DND-41 (cell line): ENCODE measurements around the gene SMG9.
A peak's percentile ranks its signal among the peaks of the same experiment; 100 is the strongest.

Experiments
- ATAC-seq: fragments of 200-7000 bp; cut with Tn5 transposase; 3 replicates; pipeline ENCODE4 v1.9.1; 2021; ENCODE audit warnings: low read depth; ENCODE audit not compliant: insufficient read depth
- DNase-seq: peaks from one replicate; pipeline ENCODE4 v3.0.0-alpha.2; 2020
- H2AFZ ChIP-seq: 2 replicates; pipeline ENCODE4 v1.6.0; 2012; ENCODE audit warnings: low read depth, low read length
- H3K27ac ChIP-seq: 2 replicates; pipeline ENCODE4 v1.5.1; 2012; ENCODE audit warnings: low read length, inconsistent platforms
- H3K27me3 ChIP-seq: fragments of 200-600 bp; sonication (generic); 2 replicates; pipeline ENCODE4 v1.6.0; 2012; ENCODE audit warnings: low read length, mild to moderate bottlenecking, inconsistent platforms; ENCODE audit not compliant: insufficient read depth, poor library complexity
- H3K36me3 ChIP-seq: 2 replicates; pipeline ENCODE4 v1.5.1; 2012; ENCODE audit warnings: low read length, inconsistent platforms; ENCODE audit not compliant: insufficient read depth
- H3K4me1 ChIP-seq: 2 replicates; pipeline ENCODE4 v1.5.1; 2012; ENCODE audit warnings: mild to moderate bottlenecking, low read length; ENCODE audit not compliant: insufficient read depth
- H3K4me2 ChIP-seq: 2 replicates; pipeline ENCODE4 v1.6.0; 2012; ENCODE audit warnings: mild to moderate bottlenecking, moderate library complexity, low read length, inconsistent platforms; ENCODE audit not compliant: insufficient read depth
- H3K4me3 ChIP-seq, 2 experiments: fragments of 200-600 bp in 1 of 2; shearing (Covaris generic) in 1 of 2; 2 replicates each; pipeline ENCODE4 v1.5.1; 2012 to 2016; ENCODE audit warnings: inconsistent platforms in 2 of 2, low read length in 2 of 2, mild to moderate bottlenecking in 2 of 2, low read depth in 1 of 2, moderate library complexity in 1 of 2
- H3K79me2 ChIP-seq: 2 replicates; pipeline ENCODE4 v1.6.0; 2012; ENCODE audit warnings: low read length, inconsistent platforms; ENCODE audit not compliant: insufficient read depth
- H3K9ac ChIP-seq: 2 replicates; pipeline ENCODE4 v1.6.0; 2012; ENCODE audit warnings: low read depth, mild to moderate bottlenecking, inconsistent platforms, low read length, moderate library complexity
- H3K9me3 ChIP-seq: 2 replicates; pipeline ENCODE4 v1.5.1; 2012; ENCODE audit warnings: low read length, moderate library complexity, mild to moderate bottlenecking, inconsistent platforms; ENCODE audit not compliant: insufficient read depth, severe bottlenecking
- H4K20me1 ChIP-seq: 2 replicates; pipeline ENCODE4 v1.6.0; 2012; ENCODE audit warnings: low read length; ENCODE audit not compliant: insufficient read depth
- EZH2 ChIP-seq: IDR thresholded peaks from 3 replicates; pipeline ENCODE4 v1.6.1; 2012; ENCODE audit warnings: borderline replicate concordance, low read depth, mild to moderate bottlenecking, moderate library complexity, low read length, inconsistent platforms; ENCODE audit not compliant: severe bottlenecking
- TF ChIP-seq, protein P1 (sequence below): IDR thresholded peaks from 2 replicates; pipeline ENCODE4 v1.5.1; 2012; ENCODE audit warnings: borderline replicate concordance, low read length, moderate library complexity, mild to moderate bottlenecking; ENCODE audit not compliant: poor library complexity, severe bottlenecking; ENCODE audit errors: extremely low read depth

SMG9 gene

DNA sequence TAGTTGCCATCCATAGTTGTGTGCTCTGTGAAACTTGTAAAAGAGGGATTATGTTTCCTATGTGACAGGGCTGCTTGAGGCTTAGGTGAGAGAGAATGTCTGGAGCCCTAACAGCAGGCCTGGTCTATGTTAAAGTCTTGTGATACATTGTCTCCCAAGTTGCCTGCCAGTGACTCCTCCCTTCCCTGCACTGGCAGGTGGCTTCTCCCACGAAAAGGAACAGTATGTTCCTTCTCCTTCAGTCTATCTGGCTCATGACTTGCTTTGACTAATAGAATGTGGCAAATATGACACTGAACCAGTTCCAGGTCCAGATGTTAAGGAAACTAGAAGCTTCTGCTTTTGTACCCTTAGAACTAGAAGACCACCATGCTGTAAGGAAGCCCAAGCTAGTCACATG lies 31.9 kb upstream of the SMG9 start:
- H4K20me1 ChIP-seq, result no peaks in the 10 kb centered on the region
- no peak for TF ChIP-seq EZH2
- TF ChIP-seq, protein P1, sequence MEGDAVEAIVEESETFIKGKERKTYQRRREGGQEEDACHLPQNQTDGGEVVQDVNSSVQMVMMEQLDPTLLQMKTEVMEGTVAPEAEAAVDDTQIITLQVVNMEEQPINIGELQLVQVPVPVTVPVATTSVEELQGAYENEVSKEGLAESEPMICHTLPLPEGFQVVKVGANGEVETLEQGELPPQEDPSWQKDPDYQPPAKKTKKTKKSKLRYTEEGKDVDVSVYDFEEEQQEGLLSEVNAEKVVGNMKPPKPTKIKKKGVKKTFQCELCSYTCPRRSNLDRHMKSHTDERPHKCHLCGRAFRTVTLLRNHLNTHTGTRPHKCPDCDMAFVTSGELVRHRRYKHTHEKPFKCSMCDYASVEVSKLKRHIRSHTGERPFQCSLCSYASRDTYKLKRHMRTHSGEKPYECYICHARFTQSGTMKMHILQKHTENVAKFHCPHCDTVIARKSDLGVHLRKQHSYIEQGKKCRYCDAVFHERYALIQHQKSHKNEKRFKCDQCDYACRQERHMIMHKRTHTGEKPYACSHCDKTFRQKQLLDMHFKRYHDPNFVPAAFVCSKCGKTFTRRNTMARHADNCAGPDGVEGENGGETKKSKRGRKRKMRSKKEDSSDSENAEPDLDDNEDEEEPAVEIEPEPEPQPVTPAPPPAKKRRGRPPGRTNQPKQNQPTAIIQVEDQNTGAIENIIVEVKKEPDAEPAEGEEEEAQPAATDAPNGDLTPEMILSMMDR, result no peak
- no peaks in the 10 kb centered on the region for H3K9me3 ChIP-seq
- H3K4me1 ChIP-seq, result peaks cover 22% of the 10 kb centered on the region
- no peak overlapping the region for H3K27ac ChIP-seq
- ATAC-seq (no peak), DNase-seq (no peak)
- H3K36me3 ChIP-seq, result no peaks in the 10 kb centered on the region
- H3K27me3 ChIP-seq, result no peaks in the 10 kb centered on the region
- H3K4me2 ChIP-seq, result no peak overlapping the region
- no peak overlapping the region for H3K4me3 ChIP-seq
- no peaks in the 10 kb centered on the region for H3K79me2 ChIP-seq
- no peak overlapping the region for H2AFZ ChIP-seq
- H3K9ac ChIP-seq, result no peak overlapping the region

DNA sequence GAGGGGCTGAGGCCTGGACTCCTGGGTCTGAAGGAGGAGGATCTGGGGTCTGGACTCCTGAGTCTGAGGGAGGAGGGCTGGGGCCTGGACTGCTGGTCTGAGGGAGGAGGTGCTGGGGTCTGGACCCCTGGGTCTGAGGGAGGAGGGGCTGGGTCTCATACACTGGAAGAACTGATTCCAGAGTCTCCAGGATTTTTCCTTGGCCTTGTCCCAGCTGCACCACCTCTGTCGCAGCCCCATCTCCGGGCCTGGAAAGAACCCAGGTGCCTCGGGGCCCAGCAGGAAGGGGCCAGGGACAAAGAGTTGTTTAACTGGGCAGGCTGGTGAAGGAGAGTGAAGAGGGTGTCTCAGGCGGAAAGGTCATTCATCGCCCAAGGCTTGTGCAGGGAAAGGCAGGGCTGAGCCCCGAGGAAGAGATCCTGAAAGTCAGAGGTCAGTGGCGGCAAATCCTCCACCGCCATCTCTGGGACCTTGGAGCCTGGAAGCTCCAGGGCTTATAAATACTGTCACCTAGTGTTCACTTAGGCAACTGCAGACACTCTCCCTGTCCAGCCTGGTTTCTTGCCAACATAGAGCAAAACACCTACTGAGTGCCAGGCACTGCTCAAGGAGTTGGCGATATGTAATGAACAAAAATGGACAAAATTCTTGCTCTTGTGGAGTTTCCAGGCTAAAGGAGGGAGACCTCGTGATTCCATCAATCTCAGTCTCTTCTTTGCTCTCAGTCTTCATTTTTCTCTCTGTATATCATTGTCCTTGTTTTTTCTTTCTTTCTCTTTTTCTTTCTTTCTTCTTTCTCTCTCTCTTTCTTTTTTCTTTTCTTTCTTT lies 30.4 kb upstream of the SMG9 start:
- no peaks in the 10 kb centered on the region for H3K27me3 ChIP-seq
- no peaks in the 10 kb centered on the region for H4K20me1 ChIP-seq
- peak overlapping the region in 1 of 2 experiments; percentile 39; a peak in 2 of 4 replicates for H3K4me3 ChIP-seq
- TF ChIP-seq EZH2, result no peak
- TF ChIP-seq, protein P1, result peak; percentile 100
- H3K27ac ChIP-seq, result peak overlapping the region; percentile 92
- no peaks in the 10 kb centered on the region for H3K9me3 ChIP-seq
- H3K4me2 ChIP-seq, result peak overlapping the region; percentile 65
- peak; percentile 72 for ATAC-seq
- DNase-seq, result peak; percentile 67
- H3K9ac ChIP-seq, result peak overlapping the region; percentile 54
- no peaks in the 10 kb centered on the region for H3K36me3 ChIP-seq
- peaks cover 22% of the 10 kb centered on the region for H3K4me1 ChIP-seq
- peak overlapping the region; percentile 88 for H2AFZ ChIP-seq
- H3K79me2 ChIP-seq, result no peaks in the 10 kb centered on the region

DNA sequence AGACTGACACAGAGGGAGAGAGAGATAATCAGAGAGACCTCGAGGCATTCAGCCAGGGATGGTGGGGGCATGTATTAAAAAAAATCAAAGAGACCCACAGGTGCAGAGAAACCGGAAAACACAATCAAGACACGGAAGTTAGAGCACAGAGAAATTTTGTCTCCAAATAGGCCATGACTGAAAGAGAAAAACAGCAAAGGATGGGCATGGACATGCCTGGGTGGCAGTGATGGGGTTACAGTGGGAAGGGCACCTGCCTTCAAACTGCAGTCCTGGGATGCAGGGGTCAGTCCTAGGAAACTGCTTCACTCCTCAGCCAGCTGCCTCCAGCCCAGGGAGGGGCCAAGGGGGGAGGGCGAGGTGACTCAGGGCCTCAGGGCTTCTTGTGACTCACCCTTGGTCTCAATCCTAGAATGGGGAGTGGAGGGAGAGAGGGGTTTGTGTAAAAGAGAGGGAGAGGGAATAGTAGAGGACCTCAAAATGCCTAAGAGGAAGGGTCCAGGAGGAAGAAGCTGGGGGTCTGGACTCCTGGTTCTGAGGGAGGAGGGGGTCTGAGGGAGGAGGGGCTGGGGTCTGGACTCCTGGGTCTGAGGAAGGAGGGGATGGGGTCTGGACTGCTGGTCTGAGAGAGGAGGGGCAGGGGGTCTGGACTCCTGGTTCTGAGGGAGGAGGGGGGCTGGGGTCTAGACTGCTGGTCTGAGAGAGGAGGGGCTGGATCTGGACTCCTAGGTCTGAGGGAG lies 29.6 kb upstream of the SMG9 start:
- no peaks in the 10 kb centered on the region for H3K36me3 ChIP-seq
- no peak for TF ChIP-seq EZH2
- TF ChIP-seq, protein P1, result no peak
- H2AFZ ChIP-seq, result peak overlapping the region; percentile 88
- peak overlapping the region; percentile 92 for H3K27ac ChIP-seq
- H3K4me2 ChIP-seq, result peak overlapping the region; percentile 65
- no peaks in the 10 kb centered on the region for H4K20me1 ChIP-seq
- ATAC-seq (peak; percentile 76), DNase-seq (peak; percentile 68)
- peaks cover 25% of the 10 kb centered on the region for H3K4me1 ChIP-seq
- H3K9me3 ChIP-seq, result no peaks in the 10 kb centered on the region
- H3K4me3 ChIP-seq, result peak overlapping the region in 1 of 2 experiments; percentile 39; a peak in 2 of 4 replicates
- H3K79me2 ChIP-seq, result no peaks in the 10 kb centered on the region
- peak overlapping the region; percentile 54 for H3K9ac ChIP-seq
- no peaks in the 10 kb centered on the region for H3K27me3 ChIP-seq
